ENCODE data around the gene ERGIC1. TPM values are rescaled to one million over a fixed set of nuclear protein-coding genes. Genes with fewer than 3 reads are reported as not detected.
A peak's percentile ranks its signal among the peaks of the same experiment; 100 is the strongest.

ERGIC1 gene
- total and polyA plus RNA-seq, 2 of the 13 experiments (the other 11 are each of a cell fraction or from before 2014, with no cell fraction given) = 78.5 to 184 TPM

DNA sequence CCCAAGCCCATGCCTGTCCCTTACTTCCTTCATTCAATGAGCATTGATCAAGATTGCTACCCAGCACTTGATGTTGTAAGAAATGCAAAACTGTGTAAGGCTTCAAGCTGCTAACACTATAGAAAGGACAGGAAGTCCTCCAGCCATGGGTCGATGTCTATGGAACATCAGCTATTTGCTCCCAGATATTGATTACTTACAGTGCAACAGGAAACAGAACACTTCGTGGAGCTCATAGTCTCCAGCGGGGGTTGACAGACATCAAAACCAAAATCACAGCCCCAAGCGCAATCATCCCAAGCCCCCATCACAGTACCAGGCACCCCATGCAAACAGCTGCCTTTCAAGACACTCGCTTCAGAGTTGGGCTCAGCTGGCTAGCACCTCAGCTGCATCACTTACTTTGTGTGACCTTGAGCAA is 36.3 kb upstream of the ERGIC1 start (continued):
- no peak for TF ChIP-seq CAMTA2 (CRISPR knock-in tag; IDR thresholded peaks at IDR 0.05; ENCODE audit: borderline replicate concordance)
- TF ChIP-seq RAD21 (CRISPR knock-in tag; IDR thresholded peaks at IDR 0.05) = no peak
- TF ChIP-seq THAP11 (CRISPR knock-in tag; IDR thresholded peaks at IDR 0.05) = peak; percentile 11; the same call in 1 of the 2 replicates
- TF ChIP-seq, protein P1, sequence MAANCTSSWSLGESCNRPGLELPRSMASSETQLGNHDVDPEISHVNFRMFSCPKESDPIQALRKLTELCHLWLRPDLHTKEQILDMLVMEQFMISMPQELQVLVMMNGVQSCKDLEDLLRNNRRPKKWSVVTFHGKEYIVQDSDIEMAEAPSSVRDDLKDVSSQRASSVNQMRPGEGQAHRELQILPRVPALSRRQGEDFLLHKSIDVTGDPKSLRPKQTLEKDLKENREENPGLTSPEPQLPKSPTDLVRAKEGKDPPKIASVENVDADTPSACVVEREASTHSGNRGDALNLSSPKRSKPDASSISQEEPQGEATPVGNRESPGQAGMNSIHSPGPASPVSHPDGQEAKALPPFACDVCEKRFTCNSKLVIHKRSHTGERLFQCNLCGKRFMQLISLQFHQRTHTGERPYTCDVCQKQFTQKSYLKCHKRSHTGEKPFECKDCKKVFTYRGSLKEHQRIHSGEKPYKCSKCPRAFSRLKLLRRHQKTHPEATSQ (CRISPR knock-in tag; IDR thresholded peaks at IDR 0.05; ENCODE audit: borderline replicate concordance) = no peak
- no peak for TF ChIP-seq ZNF589 (CRISPR knock-in tag; conservative IDR thresholded peaks at IDR 0.05)
- no peak for TF ChIP-seq LCORL (IDR thresholded peaks at IDR 0.05)
- peak; percentile 79 for TF ChIP-seq LCORL (CRISPR knock-in tag; IDR thresholded peaks at IDR 0.05)
- TF ChIP-seq, protein P2, sequence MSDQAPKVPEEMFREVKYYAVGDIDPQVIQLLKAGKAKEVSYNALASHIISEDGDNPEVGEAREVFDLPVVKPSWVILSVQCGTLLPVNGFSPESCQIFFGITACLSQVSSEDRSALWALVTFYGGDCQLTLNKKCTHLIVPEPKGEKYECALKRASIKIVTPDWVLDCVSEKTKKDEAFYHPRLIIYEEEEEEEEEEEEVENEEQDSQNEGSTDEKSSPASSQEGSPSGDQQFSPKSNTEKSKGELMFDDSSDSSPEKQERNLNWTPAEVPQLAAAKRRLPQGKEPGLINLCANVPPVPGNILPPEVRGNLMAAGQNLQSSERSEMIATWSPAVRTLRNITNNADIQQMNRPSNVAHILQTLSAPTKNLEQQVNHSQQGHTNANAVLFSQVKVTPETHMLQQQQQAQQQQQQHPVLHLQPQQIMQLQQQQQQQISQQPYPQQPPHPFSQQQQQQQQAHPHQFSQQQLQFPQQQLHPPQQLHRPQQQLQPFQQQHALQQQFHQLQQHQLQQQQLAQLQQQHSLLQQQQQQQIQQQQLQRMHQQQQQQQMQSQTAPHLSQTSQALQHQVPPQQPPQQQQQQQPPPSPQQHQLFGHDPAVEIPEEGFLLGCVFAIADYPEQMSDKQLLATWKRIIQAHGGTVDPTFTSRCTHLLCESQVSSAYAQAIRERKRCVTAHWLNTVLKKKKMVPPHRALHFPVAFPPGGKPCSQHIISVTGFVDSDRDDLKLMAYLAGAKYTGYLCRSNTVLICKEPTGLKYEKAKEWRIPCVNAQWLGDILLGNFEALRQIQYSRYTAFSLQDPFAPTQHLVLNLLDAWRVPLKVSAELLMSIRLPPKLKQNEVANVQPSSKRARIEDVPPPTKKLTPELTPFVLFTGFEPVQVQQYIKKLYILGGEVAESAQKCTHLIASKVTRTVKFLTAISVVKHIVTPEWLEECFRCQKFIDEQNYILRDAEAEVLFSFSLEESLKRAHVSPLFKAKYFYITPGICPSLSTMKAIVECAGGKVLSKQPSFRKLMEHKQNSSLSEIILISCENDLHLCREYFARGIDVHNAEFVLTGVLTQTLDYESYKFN (CRISPR knock-in tag; conservative IDR thresholded peaks at IDR 0.05) = peak; percentile 87
- no peak for TF ChIP-seq ZNF768 (CRISPR knock-in tag; IDR thresholded peaks at IDR 0.05)
- 0 out of 2 replicates have a peak, but pooled peaks have one; percentile 23 for TF ChIP-seq NR2C2 (CRISPR knock-in tag; IDR thresholded peaks at IDR 0.05; ENCODE audit: borderline replicate concordance)
- TF ChIP-seq ZNF841 (CRISPR knock-in tag; IDR thresholded peaks at IDR 0.05; ENCODE audit: borderline replicate concordance) = no peak
- TF ChIP-seq, protein P3, sequence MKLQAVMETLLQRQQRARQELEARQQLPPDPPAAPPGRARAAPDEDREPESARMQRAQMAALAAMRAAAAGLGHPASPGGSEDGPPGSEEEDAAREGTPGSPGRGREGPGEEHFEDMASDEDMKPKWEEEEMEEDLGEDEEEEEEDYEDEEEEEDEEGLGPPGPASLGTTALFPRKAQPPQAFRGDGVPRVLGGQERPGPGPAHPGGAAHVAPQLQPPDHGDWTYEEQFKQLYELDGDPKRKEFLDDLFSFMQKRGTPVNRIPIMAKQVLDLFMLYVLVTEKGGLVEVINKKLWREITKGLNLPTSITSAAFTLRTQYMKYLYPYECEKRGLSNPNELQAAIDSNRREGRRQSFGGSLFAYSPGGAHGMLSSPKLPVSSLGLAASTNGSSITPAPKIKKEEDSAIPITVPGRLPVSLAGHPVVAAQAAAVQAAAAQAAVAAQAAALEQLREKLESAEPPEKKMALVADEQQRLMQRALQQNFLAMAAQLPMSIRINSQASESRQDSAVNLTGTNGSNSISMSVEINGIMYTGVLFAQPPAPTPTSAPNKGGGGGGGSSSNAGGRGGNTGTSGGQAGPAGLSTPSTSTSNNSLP (IDR thresholded peaks at IDR 0.05; ENCODE audit: low read depth, low read length) = 0 out of 2 replicates have a peak, but pooled peaks have one; percentile 25
- no peak for TF ChIP-seq ZNF652 (CRISPR knock-in tag; IDR thresholded peaks at IDR 0.05; ENCODE audit: borderline replicate concordance, low read depth)
- TF ChIP-seq KDM5A (IDR thresholded peaks at IDR 0.05; ENCODE audit: borderline replicate concordance, low read length) = no peak
- TF ChIP-seq ZNF317 (CRISPR knock-in tag; IDR thresholded peaks at IDR 0.05) = no peak
- TF ChIP-seq ZNF292 (CRISPR knock-in tag; IDR thresholded peaks at IDR 0.05; ENCODE audit: borderline replicate concordance, low read depth) = peak; percentile 79; the same call in 1 of the 2 replicates
- TF ChIP-seq ZNF570 (CRISPR knock-in tag; IDR thresholded peaks at IDR 0.05; ENCODE audit: borderline replicate concordance) = no peak
- no peak for TF ChIP-seq ISX (CRISPR knock-in tag; conservative IDR thresholded peaks at IDR 0.05)
- no peak for TF ChIP-seq TRIM24 (CRISPR knock-in tag; IDR thresholded peaks at IDR 0.05)
- TF ChIP-seq SKI (IDR thresholded peaks at IDR 0.05; ENCODE audit: partially characterized antibody) = peak; percentile 92
- 0 out of 2 replicates have a peak, but pooled peaks have one; percentile 46 for TF ChIP-seq MIER3 (CRISPR knock-in tag; IDR thresholded peaks at IDR 0.05; ENCODE audit: borderline replicate concordance)
- TF ChIP-seq ZNF607 (CRISPR knock-in tag; IDR thresholded peaks at IDR 0.05; ENCODE audit: borderline replicate concordance) = 0 out of 2 replicates have a peak, but pooled peaks have one; percentile 47
- 0 out of 2 replicates have a peak, but pooled peaks have one; percentile 39 for TF ChIP-seq PITX1 (CRISPR knock-in tag; IDR thresholded peaks at IDR 0.05)
- TF ChIP-seq ZNF670 (CRISPR knock-in tag; IDR thresholded peaks at IDR 0.05; ENCODE audit: borderline replicate concordance) = peak; percentile 31; the same call in 1 of the 2 replicates
- peak; percentile 72 for TF ChIP-seq ZMYM3 (CRISPR knock-in tag; IDR thresholded peaks at IDR 0.05)
- TF ChIP-seq ZSCAN30 (CRISPR knock-in tag; IDR thresholded peaks at IDR 0.05) = no peak
